GM19467 (cell line): Measurements from ENCODE around the gene TMEM167B.
A peak's percentile ranks its signal among the peaks of the same experiment; 100 is the strongest.

ENCODE experiments used
- ATAC-seq: cut with Tn5 transposase; IDR thresholded peaks from one replicate; pipeline ENCODE4 v1.9.1; 2021; ENCODE audit warnings: mild to moderate bottlenecking, moderate library complexity; ENCODE audit not compliant: unreplicated experiment

Gene TMEM167B

DNA sequence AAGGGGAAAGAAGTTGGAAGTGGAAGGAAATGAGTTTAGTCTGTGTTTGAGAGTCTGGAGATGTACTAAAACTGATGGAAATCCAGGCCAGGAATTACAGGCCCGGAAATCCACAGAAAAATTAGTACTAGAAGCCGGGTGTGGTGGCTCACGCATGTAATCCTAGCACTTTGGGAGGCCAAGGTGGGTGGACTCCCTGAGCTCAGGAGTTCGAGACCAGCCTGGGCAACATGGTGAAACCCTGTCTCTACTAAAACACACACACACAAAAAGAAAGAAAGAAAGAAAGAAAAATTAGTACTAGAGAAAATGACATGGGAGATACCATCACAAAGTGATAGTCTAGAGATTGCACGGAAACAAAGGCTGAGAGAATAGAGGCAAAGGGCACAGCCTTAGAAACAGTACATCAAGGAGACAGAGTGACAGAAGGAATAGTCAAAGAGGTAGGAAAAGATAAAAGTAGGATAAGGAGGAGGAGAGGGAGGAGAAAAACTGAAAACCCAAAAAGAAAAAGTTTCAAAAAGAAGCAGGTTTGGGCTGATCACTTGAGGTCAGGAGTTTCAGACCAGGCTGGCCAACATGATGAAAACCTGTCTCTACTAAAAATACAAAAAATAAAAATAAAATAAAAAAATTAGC, 10.0 kb upstream of the TMEM167B start:
- no peak for ATAC-seq

DNA sequence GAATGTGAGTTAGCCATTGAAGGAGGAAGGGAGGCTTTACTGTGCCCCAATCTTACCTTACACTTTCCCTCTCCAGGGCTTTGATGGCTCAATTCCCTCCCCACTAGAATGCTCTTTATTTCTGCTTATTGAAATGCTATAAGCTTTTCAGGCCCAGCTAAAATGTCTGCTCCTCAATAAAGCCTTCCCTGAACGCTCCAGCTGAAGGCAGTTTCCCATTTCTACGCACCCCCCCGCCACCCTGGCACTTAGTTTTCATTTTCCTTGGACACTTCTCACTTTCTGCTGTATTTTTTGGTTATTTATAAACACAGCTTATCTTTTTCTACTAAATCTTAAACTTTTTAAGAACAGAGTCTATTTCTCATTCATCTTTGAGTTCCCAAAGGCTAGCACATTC, 7.1 kb upstream of the TMEM167B start:
- no peak for ATAC-seq

DNA sequence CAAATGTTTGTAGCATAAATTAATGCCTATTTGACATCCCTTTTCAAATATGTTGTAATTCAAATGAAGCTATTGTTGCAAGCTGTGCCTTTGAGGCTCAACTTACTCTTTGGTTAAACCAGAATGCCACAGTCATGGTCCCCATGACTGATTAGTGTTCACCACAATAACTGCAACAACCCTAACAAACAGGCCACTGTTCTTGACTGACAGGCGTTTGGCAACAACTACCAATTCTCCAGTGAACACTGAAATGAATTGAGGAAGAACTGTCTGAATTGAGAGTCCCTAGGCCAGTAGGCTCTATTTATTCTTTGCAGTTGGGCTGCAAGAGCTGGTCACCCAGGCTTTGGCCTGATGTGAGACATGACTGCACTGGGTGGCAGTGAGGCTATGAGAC, 6.6 kb upstream of the TMEM167B start:
- ATAC-seq, result no peak

DNA sequence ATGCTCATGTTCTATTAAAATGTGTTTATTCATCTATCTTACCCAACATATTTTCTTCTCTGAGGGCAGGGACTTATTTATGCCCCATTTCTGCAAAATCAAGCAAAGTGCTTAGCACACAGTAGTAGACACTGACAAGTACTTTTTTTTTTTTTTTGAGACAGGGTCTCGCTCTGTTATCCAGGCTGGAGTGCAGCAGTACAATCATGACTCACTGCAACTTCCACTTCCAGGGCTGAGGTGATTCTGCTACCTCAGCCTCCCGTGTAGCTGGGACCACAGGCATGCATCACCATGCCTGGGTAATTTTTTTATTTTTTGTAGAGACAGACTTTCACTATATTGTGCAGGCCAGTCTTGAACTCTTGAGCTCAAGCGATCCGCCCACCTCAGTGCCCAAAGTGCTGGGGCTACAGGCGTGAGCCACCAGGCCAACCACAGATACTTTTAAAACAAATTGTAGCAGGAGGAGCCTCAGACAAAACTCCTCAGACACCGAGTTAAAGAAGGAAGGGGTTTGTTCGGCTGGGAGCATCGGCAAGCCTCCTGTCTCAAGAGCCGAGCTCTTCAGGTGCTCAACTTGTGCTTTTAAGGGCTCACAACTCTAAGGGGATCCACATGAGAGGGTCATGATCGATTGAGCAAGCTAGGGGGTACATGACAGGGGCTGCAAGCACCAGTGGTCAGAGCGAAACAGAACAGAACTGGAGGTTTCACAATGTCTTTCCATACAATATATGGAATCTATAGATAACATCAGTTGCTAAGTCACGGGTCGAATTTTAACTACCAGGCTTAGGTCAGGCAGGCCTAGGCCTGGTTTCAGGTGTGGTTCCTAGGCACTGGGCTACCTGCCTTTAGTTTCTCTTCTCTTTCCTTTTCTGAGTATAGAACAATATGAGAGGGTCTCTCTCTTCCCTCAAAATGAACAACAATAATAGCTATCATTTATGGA, 5.7 kb upstream of the TMEM167B start:
- no peak for ATAC-seq

DNA sequence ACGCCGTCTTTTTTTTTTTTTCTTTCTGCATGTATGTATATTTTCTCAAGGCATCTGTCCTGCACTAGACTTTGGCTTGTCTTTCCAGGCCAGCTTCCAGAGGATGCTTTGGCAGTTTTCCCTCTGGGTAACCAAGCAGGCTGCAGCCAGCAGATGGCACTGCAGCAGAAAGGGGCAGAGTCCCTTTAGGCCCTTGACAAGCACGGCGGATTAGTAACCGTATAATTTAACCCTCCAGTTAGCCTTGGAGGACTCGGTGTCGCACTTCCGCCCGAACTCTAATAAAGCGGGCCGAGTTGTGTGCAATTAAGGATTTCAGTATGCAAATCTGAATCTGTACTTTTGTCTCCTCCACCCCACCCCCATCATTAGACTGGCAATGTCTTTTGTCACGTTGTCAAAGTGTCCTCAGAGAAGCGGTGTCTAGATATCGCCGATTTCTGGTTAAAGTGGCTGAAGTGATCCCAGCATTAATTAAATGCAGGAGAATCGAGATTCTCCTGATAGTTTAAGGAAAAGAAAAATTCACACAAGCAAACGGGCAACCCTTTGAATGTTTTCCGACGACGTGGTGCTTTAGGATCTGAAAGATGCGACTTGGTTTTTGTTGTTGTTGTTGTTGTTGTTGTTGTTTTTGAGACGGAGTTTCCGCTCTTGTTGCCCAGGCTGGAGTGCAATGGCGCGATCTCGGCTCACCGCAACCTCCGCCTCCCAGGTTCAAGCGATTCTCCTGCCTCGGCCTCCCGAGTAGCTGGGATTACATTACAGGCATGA, 1.1 kb upstream of the TMEM167B start:
- no peak for ATAC-seq

DNA sequence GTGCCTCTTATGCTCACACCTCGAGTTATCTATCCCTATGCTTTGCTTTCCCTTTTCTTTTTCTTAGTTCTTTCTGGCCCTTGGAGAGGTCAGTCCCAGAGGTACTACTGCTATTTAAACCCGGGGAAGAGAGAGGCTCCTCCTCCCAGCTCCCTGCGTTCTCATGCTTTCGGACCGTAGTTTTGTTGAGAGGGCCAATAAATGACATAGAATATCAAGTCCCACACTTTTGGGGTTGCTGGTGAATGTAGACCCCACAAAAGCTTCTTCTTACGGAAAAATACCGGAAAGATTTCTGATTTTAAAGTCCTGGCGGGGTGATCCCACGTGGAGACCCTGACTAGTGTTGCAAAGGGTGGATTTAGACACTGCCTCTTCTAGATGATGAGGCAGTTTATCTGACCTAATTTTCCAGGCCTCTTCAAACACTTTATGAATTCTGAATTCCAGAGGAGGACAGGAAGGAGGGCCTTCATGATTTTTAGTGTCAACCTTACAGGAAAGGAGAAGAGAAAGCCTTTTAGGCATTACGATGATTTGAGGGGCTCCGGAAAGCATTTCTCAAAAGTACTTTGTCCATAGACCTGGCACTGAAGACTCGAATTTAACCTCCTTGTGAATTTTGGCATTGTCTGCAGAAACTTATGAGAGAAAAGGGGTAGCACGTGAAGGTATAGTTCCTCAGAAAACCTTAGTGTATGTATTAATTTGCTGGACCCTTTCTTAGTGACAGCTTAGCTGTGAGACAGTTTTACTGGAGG, 694 bp downstream of the TMEM167B start:
- peak; percentile 33 for ATAC-seq

DNA sequence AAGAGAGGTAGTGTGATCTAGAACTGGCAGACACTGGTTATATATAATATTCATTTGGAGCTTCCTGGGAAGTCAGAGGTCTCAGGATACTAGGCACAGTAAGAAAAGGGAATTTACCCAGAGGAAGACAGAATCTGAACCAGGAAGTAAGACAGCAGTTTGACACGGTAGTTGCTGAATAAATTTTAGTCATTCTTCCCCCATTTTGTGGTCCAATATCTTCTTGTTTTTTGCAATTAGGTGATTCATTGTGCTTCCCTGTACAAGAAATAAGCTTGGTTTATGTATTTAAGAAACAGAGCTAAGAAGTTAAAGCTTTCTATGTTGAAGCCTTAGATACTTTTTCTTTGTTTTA, 1.3 kb downstream of the TMEM167B start:
- no peak for ATAC-seq

DNA sequence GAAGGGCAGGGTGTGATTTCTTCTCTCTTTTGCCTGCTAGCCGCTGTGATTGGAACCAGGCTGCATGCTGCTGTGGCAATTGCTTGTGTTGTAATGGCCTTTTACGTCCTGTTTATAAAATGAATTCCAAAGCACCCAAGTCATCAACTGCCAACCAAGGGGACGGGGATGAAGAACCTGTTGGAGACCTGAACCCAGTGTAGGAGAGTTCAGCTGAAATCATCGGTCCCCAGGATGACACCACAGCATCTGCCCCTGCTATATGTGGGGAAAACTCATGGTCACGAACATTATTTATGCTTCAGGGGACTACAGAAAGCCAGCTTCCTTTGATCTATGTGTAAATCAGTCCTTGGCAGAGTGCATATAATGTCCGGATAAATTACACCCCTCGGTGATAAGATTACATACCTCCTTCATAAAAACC, 3.8 kb downstream of the TMEM167B start:
- ATAC-seq, result no peak

DNA sequence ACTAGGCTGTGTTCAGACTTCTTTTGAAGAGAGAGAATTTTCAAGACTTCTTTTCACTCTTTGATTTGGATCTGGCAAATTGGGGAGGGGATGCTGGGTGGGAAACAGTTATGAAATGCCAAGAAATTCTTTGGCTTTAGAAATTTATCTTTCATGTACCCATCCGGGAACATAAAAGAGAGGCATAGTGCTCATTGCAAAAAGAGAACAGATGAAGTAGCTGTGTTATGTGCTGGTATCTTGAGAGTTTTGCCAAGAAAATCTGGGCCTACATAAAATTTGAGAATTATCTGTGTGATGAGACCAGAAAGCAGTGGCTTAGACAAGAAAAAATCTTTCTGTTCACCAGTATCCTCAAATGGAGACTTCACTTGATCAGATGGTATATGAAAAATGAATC, 4.3 kb downstream of the TMEM167B start:
- no peak for ATAC-seq

DNA sequence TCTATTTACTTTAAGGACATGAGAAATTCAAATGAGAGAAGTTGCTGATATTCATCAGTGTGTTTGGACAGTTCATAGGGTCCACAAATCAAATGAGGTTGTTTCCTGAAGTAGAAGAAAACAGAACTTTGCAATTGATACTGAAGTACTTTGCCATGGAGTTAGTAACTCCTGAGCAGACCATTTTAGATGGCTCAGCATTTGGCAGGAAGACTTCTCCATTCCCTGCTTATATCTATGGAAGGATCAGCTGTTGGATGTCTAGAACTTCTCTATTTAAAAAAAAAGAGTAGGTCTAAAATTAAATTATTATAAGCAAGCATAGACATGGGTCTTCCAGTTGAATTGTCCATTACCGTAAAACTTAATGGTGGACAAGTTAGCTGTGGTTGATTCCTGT, 5.1 kb downstream of the TMEM167B start:
- ATAC-seq, result no peak

DNA sequence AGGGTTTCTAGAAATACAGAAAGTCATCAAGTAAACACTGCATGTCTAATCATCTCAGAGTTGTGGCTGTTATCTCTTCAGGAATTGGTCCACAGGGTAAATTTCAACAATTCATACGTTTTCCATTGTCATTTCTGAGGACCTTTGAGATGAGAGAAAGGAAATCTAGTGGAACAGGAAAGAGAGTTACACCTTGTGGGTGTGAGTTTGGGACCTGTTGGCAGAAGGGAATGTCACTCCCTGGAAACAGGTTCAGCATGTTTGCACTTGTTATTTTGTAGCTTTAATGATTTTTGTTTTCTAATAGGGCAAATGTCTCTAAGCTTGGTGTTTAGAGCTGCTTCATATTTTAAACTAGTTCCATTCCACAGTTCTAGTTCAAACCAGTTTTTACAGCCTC, 5.6 kb downstream of the TMEM167B start:
- ATAC-seq, result no peak

DNA sequence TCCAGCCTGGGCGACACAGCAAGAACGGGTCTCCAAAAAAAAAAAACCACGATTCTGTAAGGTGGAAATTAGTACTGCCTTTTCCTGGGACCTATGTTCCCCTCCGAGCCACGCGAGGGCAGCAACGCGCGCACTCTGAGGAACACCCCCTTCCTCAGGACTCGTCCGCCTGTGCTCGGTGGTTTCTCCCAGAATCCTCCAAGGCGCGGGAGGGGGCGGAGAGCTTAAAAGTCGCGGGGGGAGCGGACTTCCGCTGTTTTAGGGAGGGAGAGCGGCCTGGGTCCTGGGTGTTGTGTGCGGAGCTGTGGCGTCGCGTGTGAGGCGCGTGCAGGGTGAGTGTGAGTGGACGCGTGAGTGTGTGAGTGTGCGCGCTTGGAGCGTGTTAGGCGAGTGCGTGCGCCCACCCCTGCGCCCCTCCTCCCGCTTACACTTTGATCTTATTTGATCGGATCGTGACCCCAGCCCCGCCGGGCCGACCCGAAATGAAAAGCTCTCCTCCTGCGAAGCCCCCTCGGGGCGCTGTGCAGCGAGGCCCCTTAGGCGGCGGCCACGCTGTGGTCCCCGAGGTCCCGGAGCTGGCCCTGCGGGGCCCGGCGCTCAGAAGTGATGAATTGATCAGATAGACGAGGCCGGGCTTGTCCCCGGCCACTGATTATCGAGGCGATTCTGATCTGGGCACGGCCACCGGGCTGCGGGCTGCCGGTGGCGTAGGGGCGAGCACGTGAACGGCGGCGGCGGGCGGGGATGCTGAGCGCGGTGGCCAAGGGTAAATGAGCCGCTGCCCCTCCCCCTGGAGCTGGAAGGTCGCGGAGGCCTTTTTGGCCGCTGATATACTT, 9.6 kb downstream of the TMEM167B start:
- ATAC-seq, result peak; percentile 88

DNA sequence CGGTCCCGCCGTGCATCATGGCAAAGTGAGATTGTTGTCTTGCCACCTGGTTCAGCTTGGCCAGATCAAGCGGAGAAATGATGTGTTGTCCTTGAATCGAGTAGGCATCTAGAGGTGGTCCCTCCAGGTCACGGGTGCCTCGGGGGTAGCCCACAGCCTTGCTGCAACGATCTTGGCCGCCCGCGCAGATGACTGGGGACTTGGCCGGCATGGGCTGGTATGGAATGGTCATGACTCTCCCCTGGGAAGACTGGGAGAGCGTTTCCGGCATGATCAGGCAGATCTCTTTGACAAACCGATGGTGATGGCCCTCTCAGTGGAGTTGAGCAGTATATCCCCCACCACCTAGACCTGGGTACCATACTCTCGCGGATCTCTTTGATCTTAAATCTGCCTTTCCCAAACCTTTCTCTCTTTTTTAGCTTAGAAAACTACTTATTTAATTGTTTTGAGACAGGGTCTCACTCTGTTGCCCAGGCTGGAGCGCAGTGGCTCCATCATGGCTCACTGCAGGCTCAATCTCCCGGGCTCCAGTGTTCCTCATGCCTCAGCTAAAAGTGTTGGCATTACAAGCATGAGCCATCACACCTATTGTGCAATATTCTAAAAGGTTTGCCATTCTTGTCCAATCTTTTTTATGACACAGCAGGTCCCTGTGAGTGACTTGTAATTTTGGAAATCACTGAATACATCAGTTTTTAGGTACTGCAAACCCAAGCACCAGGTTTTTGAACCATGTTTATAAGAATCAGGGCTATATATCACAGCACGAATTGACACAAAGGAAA, 14.0 kb downstream of the TMEM167B start:
- no peak for ATAC-seq

DNA sequence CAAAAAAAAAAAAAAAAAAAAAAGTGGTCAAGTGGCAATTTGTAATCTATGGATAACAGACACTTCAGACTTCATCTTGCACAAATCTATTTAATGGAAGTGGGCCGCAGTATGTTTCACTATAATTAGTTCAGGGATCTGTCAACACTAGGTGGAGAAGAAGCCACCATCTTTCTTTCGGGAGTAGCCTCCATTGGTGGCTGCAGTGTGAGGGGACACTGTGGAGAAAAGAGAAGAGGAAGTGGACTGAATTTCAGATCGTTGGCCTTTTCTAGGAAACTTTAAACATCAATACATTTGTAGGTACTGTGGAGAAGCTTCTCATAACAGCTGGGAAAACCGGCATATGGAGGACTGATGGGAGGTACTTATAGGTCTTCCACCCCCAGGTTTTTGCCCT, 15.3 kb downstream of the TMEM167B start:
- ATAC-seq, result no peak

DNA sequence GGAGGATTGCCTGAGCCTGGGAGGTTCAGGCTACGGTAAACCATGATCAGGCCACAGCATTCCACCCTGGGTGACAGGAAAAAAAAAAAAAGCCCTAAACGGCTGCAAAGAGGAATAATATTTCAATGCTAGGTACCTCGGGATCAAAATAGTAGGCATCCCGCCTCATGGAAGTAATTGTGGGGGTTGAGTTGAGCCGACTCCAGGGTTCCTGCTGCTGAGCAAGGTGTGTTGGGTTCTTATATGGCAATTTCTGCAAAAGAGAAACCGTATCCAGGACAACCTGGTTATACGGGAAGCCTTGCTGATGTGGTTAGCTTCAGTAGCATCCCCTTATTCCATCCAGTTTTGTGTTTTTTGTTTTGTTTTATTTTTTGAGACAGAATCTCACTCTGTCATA, 17.2 kb downstream of the TMEM167B start:
- no peak for ATAC-seq

DNA sequence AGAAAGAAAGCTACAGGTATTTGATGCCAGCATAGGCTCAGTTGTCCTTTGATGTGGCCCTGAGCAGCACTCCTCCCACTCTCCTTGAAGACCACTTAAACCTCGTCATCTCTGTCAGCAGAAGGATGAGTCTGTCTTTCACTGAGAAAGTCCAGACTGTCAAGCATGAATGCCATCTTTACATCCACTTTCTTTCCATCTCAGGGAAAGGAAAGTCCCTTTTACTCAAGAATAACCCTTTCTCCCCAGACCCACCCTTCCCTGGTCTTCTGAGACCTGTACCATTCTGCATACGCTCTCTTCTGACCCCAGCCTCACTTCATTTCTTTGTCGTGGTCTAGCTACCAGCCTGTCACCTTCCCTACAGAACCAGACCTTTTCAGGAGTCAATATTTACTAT, 19.3 kb downstream of the TMEM167B start:
- ATAC-seq, result no peak

DNA sequence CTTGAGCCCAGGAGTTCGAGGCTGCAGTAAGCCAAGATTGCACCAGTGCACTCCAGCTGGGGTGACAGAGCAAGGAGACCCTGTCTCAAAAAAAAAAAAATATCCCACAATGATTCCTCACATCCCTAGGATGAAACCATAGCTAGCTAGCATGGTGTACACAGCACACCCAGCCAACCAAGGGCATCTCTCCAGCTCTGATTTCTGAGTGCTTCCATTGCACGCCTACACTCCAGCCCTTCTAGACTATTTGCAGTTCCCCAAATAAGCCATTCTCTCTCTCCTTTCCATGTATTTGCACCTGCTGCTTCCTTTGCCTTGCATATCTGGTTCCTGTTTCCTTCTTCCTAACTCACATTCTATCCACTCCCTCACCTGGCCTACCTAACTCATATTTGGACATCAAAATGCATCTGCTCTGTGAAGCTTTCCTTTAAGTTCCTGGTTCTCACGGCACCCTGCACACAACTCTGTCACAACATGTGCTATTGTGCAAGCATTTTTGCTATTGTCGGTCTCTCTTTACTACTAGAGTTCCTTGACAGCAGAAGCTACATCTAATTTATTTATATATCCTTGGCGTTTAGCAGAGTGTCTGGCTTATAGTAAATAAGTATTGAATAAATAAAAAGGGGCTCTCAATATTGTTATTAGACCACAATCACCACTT, 21.0 kb downstream of the TMEM167B start:
- no peak for ATAC-seq

DNA sequence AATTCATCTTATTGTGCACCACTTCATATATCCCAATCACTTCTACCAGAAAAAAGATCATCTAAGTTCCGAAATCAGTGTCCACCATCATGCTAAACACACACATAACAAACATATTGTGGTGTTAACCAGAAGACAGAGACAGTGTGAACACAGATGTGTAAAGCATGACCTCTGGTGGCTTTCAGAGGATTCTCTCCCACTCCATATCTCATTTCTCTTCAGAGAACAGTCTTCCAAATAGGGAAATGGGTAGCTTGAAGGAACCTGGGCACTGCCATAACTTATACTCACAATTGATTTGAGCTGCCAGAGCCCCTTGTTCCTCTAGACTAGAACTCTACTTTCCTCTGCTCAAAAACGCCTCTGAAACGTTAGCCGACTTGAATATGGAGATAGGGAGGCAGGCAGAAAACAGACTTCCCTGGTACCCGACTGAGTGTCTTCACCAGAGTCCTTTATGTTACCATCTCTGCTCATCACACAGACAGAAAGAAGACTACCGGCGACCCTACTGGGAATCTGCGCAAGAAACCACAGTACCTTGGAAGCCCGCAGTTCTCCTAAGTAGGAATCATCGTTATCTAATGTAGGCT, 21.6 kb downstream of the TMEM167B start:
- ATAC-seq, result no peak
